Mesenchymal stem cell (in vitro differentiated cells and primary cell): ENCODE results near the gene MAGED2. TPM values are rescaled to one million over a fixed set of nuclear protein-coding genes. Genes with fewer than 3 reads are reported as not detected.
"Not testable (repeated sequence)": the region's sequence is repeated elsewhere in the genome, so short reads cannot be mapped to it uniquely, and the experiment has no call there.

Experiments used
- DNase-seq: peaks from one replicate; pipeline ENCODE4 v3.0.0-alpha.2; 2013
- H2AFZ ChIP-seq: one replicate; pipeline ENCODE4 v1.6.1; 2013; ENCODE audit warnings: low read depth, mild to moderate bottlenecking, control low read depth, inconsistent platforms, low read length, moderate library complexity
- H2AK5ac ChIP-seq: 2 replicates; pipeline ENCODE4 v1.6.1; 2013; ENCODE audit warnings: low read length, moderate library complexity, mild to moderate bottlenecking, inconsistent platforms; ENCODE audit not compliant: severe bottlenecking
- H2BK120ac ChIP-seq: one replicate; pipeline ENCODE4 v1.6.1; 2013; ENCODE audit warnings: low read depth, mild to moderate bottlenecking, inconsistent platforms, low read length, moderate library complexity
- H2BK12ac ChIP-seq, 2 experiments: one replicate each; pipeline ENCODE4 v1.6.1; 2013; ENCODE audit warnings: inconsistent platforms in 2 of 2, low read length in 2 of 2, mild to moderate bottlenecking in 2 of 2, moderate library complexity in 2 of 2, control low read depth in 1 of 2
- H2BK15ac ChIP-seq: one replicate; pipeline ENCODE4 v1.6.1; 2013; ENCODE audit warnings: mild to moderate bottlenecking, low read depth, inconsistent platforms; ENCODE audit not compliant: poor library complexity, severe bottlenecking
- H2BK5ac ChIP-seq: 2 replicates; pipeline ENCODE4 v1.6.1; 2013; ENCODE audit warnings: low read depth, mild to moderate bottlenecking, low read length, control low read depth, inconsistent platforms; ENCODE audit not compliant: poor library complexity, severe bottlenecking
- H3K14ac ChIP-seq, 2 experiments: one replicate each; pipeline ENCODE4 v1.6.1; 2013; ENCODE audit warnings: inconsistent platforms in 2 of 2, low read length in 2 of 2, control low read depth in 1 of 2, mild to moderate bottlenecking in 1 of 2, moderate library complexity in 1 of 2
- H3K18ac ChIP-seq, 2 experiments: one replicate each; pipeline ENCODE4 v1.6.1; 2013; ENCODE audit warnings: inconsistent platforms in 2 of 2, low read length in 2 of 2, control low read depth in 1 of 2, low read depth in 1 of 2, mild to moderate bottlenecking in 1 of 2
- H3K23ac ChIP-seq, 2 experiments: one replicate each; pipeline ENCODE4 v1.6.1; 2013; ENCODE audit warnings: inconsistent platforms in 2 of 2, low read length in 2 of 2, mild to moderate bottlenecking in 2 of 2, moderate library complexity in 2 of 2, control low read depth in 1 of 2
- H3K27ac ChIP-seq: 2 replicates; pipeline ENCODE4 v1.5.1; 2013; ENCODE audit warnings: mild to moderate bottlenecking, moderate library complexity, low read length, control low read depth, inconsistent platforms; ENCODE audit not compliant: poor library complexity, severe bottlenecking
- H3K27me3 ChIP-seq, 2 experiments: 2 replicates each; pipeline versions ENCODE4 v1.6.1 to v1.7.0; 2013; ENCODE audit warnings: low read length in 2 of 2, mild to moderate bottlenecking in 2 of 2, moderate library complexity in 2 of 2, control low read depth in 1 of 2, inconsistent platforms in 1 of 2; ENCODE audit not compliant: control insufficient read depth in 1 of 2, insufficient read depth in 1 of 2
- H3K36me3 ChIP-seq, 2 experiments: 2 replicates each; pipeline versions ENCODE4 v1.6.1 to v1.7.0; 2013; ENCODE audit warnings: low read length in 2 of 2, control low read depth in 1 of 2, inconsistent platforms in 1 of 2, low read depth in 1 of 2, mild to moderate bottlenecking in 1 of 2; ENCODE audit not compliant: insufficient read depth in 2 of 2, control insufficient read depth in 1 of 2
- H3K4ac ChIP-seq, 2 experiments: one replicate each; pipeline ENCODE4 v1.6.1; 2013; ENCODE audit warnings: inconsistent platforms in 2 of 2, low read length in 2 of 2, mild to moderate bottlenecking in 2 of 2, moderate library complexity in 2 of 2, control low read depth in 1 of 2, low read depth in 1 of 2
- H3K4me1 ChIP-seq: 2 replicates; pipeline ENCODE4 v1.6.1; 2013; ENCODE audit warnings: low read depth, low read length, control low read depth; ENCODE audit not compliant: control insufficient read depth, insufficient read depth
- H3K4me2 ChIP-seq: 2 replicates; pipeline ENCODE4 v1.6.1; 2013; ENCODE audit warnings: low read length, mild to moderate bottlenecking, inconsistent platforms; ENCODE audit not compliant: poor library complexity, severe bottlenecking
- H3K4me3 ChIP-seq, 2 experiments: 2 replicates each; pipeline versions ENCODE4 v1.5.1 to v1.7.0; 2013; ENCODE audit warnings: low read length in 2 of 2, mild to moderate bottlenecking in 2 of 2, control low read depth in 1 of 2, low read depth in 1 of 2; ENCODE audit not compliant: insufficient read depth in 1 of 2
- H3K79me1 ChIP-seq: replicated peaks from 2 replicates; pipeline ENCODE4 v1.6.1; 2013; ENCODE audit warnings: mild to moderate bottlenecking, control low read depth, low read length, inconsistent platforms; ENCODE audit not compliant: poor library complexity, severe bottlenecking
- H3K9ac ChIP-seq: 2 replicates; pipeline ENCODE4 v1.7.0; 2013; ENCODE audit warnings: mild to moderate bottlenecking, low read length, moderate library complexity
- H3K9me3 ChIP-seq: 2 replicates; pipeline ENCODE4 v1.7.0; 2013; ENCODE audit warnings: mild to moderate bottlenecking, low read length; ENCODE audit not compliant: control insufficient read depth
- H4K8ac ChIP-seq: one replicate; pipeline ENCODE4 v1.6.1; 2013; ENCODE audit warnings: inconsistent platforms, mild to moderate bottlenecking, low read length, moderate library complexity
- H4K91ac ChIP-seq: one replicate; pipeline ENCODE4 v1.6.1; 2013; ENCODE audit warnings: mild to moderate bottlenecking, low read length, inconsistent platforms
- WGBS: methylation state at CpG from one replicate; pipeline ENCODE4 v1.1.7; 2013; ENCODE audit warnings: mixed read lengths; 5-methylcytosine and 5-hydroxymethylcytosine counted together
- polyA plus RNA-seq, 2 experiments: library from polyadenylated mRNA; stranded (reverse); fragments of 200-250 nt; gene quantifications; one replicate each; pipeline ENCODE4 v1.2.3, GENCODE V29; 2013

The MAGED2 gene, protein sequence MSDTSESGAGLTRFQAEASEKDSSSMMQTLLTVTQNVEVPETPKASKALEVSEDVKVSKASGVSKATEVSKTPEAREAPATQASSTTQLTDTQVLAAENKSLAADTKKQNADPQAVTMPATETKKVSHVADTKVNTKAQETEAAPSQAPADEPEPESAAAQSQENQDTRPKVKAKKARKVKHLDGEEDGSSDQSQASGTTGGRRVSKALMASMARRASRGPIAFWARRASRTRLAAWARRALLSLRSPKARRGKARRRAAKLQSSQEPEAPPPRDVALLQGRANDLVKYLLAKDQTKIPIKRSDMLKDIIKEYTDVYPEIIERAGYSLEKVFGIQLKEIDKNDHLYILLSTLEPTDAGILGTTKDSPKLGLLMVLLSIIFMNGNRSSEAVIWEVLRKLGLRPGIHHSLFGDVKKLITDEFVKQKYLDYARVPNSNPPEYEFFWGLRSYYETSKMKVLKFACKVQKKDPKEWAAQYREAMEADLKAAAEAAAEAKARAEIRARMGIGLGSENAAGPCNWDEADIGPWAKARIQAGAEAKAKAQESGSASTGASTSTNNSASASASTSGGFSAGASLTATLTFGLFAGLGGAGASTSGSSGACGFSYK
- polyA plus RNA-seq (2013, experiment 1 of 2), result 305 TPM
- polyA plus RNA-seq (2013, experiment 2 of 2), result 313 TPM

DNA sequence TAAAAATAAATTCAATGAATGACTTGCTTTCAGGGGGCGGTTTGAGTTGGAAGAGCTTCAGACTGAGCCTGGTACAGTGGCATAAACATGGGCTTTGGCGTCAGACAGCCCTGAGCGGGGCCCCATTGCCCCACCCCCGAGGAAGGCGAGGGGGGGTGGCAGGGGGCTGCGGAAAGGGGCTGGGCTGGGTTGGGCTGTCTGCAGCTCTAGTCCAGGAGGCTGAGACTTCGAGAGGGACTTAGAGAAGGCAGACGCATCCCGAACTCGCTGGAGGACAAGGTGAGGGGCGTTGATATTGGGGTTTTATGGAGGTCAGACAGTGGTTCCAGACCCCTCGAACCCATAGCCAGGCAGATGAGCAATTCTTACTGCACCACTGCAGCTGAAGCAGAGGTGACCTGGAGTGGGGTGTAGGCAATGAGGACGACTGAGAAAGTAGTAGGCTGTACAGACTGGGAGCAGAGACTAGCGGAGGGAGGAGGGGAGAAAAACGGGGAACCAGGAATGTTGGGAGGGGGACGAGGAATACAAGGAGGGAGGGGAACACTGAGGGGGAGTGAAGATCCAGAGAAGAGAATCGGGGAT, at the start of gene MAGED2:
MAGED2 (plus strand) TSS at position 222 of the 585 bp plus-strand sequence. CDS start 1,587 bp downstream, outside the sequence.
- peaks cover 12% of the 10 kb centered on the region for H3K4me1 ChIP-seq
- no peak within 1 kb of the TSS for H2BK12ac ChIP-seq
- peaks cover 26% of the 10 kb centered on the region in 2 experiments for H3K36me3 ChIP-seq
- H3K9ac ChIP-seq, result peak within 1 kb of the TSS; percentile 95
- H3K23ac ChIP-seq, result no peak within 1 kb of the TSS
- peaks cover 5% of the 10 kb centered on the region for H3K79me1 ChIP-seq
- H3K27ac ChIP-seq, result peak within 1 kb of the TSS; percentile 97
- no peak within 1 kb of the TSS for H2BK15ac ChIP-seq
- H3K27me3 ChIP-seq, result peaks cover 3 to 36% of the 10 kb centered on the region in 2 experiments
- peak within 1 kb of the TSS; percentile 69 to 88 for H3K4me3 ChIP-seq
- H4K8ac ChIP-seq, result peak within 1 kb of the TSS; percentile 15
- no peak within 1 kb of the TSS for H3K14ac ChIP-seq
- H2AFZ ChIP-seq, result no peak within 1 kb of the TSS
- peak within 1 kb of the TSS; percentile 9 for H2BK5ac ChIP-seq
- DNase-seq, result peak; percentile 57
- H3K4me2 ChIP-seq, result peak within 1 kb of the TSS; percentile 65
- H3K9me3 ChIP-seq, result no peaks in the 10 kb centered on the region
- peak within 1 kb of the TSS; percentile 59 to 64 for H3K4ac ChIP-seq
- H4K91ac ChIP-seq, result peak within 1 kb of the TSS; percentile 18
- WGBS, result under 1% methylated on average over 15 of the region's 17 CpGs
- H3K18ac ChIP-seq, result peak within 1 kb of the TSS; percentile 67 to 89
- H2BK120ac ChIP-seq, result no peak within 1 kb of the TSS
- H2AK5ac ChIP-seq, result no peak within 1 kb of the TSS

GRCh38 chrX:54758114-54759055, 49.2 kb upstream of the MAGED2 start:
- H3K18ac ChIP-seq, result no peak overlapping the region
- H3K27ac ChIP-seq, result no peak overlapping the region
- no peak overlapping the region for H2BK5ac ChIP-seq
- no peaks in the 10 kb centered on the region for H3K4me1 ChIP-seq
- no peaks in the 10 kb centered on the region for H3K79me1 ChIP-seq
- no peaks in the 10 kb centered on the region for H3K36me3 ChIP-seq
- no peak overlapping the region for H2BK15ac ChIP-seq
- H3K4me2 ChIP-seq, result no peak overlapping the region
- H2AK5ac ChIP-seq, result no peak overlapping the region
- H3K27me3 ChIP-seq, result peaks cover 0 to 28% of the 10 kb centered on the region in 2 experiments
- no peak for DNase-seq
- no peak overlapping the region for H2BK120ac ChIP-seq
- 82% methylated on average over 15 of the region's 21 CpGs for WGBS
- no peak overlapping the region for H4K91ac ChIP-seq
- H3K9me3 ChIP-seq, result peaks cover 11% of the 10 kb centered on the region
- H2BK12ac ChIP-seq, result no peak overlapping the region
- no peak overlapping the region for H3K14ac ChIP-seq
- no peak overlapping the region for H3K4ac ChIP-seq
- H3K4me3 ChIP-seq, result no peak overlapping the region
- H3K23ac ChIP-seq, result no peak overlapping the region
- no peak overlapping the region for H4K8ac ChIP-seq
- no peak overlapping the region for H3K9ac ChIP-seq
- H2AFZ ChIP-seq, result no peak overlapping the region

DNA sequence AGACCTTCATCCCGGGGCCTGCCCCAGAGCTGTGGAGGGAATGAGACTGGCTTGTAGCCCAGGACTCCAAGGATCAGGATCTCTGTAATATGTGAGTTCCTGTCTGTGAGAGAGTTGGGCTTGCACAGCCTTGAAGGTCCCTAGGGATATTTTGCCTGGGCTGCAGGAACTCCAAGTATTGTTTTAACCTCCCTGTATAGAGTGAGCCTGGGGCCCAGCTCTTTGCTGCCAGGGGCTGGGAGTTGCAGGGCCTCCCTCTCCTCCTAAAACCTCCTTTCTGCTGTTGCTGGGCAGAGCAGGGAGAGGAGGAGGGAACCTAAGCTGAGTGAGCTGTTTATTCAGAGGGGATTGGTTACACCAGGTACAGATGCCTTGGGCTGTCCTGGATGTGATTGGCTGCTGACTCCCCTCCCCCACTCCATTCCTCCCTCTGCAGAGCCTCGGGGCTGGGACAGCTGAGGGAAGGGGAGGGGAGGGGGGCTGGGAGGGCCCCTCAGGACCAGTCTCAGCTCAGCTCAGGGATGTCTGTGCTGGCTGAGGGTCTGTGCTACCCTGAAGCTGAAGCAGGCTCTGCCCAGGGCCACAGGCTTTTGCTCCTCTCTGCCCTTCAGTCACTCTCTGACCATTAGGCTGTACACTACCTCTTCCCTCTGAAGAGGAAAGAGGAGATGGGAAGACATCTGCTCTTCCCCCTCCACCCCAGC, 33.0 kb upstream of the MAGED2 start:
- H3K23ac ChIP-seq, H2BK5ac ChIP-seq, H3K9ac ChIP-seq, H2AK5ac ChIP-seq, H3K4me3 ChIP-seq, H3K9me3 ChIP-seq, H2BK12ac ChIP-seq, H3K4ac ChIP-seq, H4K8ac ChIP-seq, H4K91ac ChIP-seq, H2BK120ac ChIP-seq, H2AFZ ChIP-seq, H2BK15ac ChIP-seq, H3K4me1 ChIP-seq, H3K79me1 ChIP-seq, H3K27me3 ChIP-seq, H3K4me2 ChIP-seq, H3K14ac ChIP-seq, H3K36me3 ChIP-seq: not testable (repeated sequence)
- Histone ChIP-seq H3K18ac (peak overlapping the region in 1 of 2 experiments; percentile 22), H3K27ac (peak overlapping the region; percentile 74)
- WGBS, result 0% methylated on average over 1 of the region's 2 CpGs
- peak; percentile 66 for DNase-seq
